Endothelial cell (in vitro differentiated cells): ENCODE measurements around the gene PTPRT. TPM values are rescaled to one million over a fixed set of nuclear protein-coding genes. Genes with fewer than 3 reads are reported as not detected.

Experiments used
- DNase-seq: peaks from one replicate; pipeline ENCODE4 v3.0.0; 2021; ENCODE audit warnings: low spot score
- H3K27ac Mint-ChIP-seq: one replicate; pipeline ENCODE4 v1.8.0; 2021; ENCODE audit warnings: mixed read lengths, inconsistent platforms; ENCODE audit not compliant: unreplicated experiment
- H3K27me3 Mint-ChIP-seq: one replicate; pipeline ENCODE4 v1.8.0; 2021; ENCODE audit warnings: mild to moderate bottlenecking, moderate library complexity, mixed read lengths, inconsistent platforms; ENCODE audit not compliant: unreplicated experiment
- H3K36me3 Mint-ChIP-seq: one replicate; pipeline ENCODE4 v1.8.0; 2021; ENCODE audit warnings: mild to moderate bottlenecking, low read depth, mixed read lengths, inconsistent platforms; ENCODE audit not compliant: unreplicated experiment
- H3K4me1 Mint-ChIP-seq: one replicate; pipeline ENCODE4 v1.8.0; 2021; ENCODE audit warnings: mild to moderate bottlenecking, mixed read lengths, inconsistent platforms; ENCODE audit not compliant: unreplicated experiment
- H3K4me3 Mint-ChIP-seq: one replicate; pipeline ENCODE4 v1.8.0; 2021; ENCODE audit warnings: mild to moderate bottlenecking, mixed read lengths, inconsistent platforms; ENCODE audit not compliant: unreplicated experiment
- H3K9me3 Mint-ChIP-seq: one replicate; pipeline ENCODE4 v1.8.0; 2021; ENCODE audit warnings: mixed read lengths, inconsistent platforms; ENCODE audit not compliant: unreplicated experiment
- CTCF ChIP-seq: fragments of 200-600 bp; sonication (generic); IDR thresholded peaks from one replicate; pipeline ENCODE4 v1.5.0; 2021; ENCODE audit warnings: antibody characterized with exemption; ENCODE audit not compliant: unreplicated experiment
- total RNA-seq: library from RNA; stranded (reverse); fragmentation: NEBNext Ultra II Directional; extraction: Animal tissue kit (Norgen Biotek cat#: 25700); gene quantifications from one replicate; pipeline ENCODE4 v1.2.1, GENCODE V29; 2021; ENCODE audit not compliant: unreplicated experiment

The PTPRT gene
- total RNA-seq, 1 donor from 2014 or later: 0.10 TPM

- no peak for DNase-seq
- Mint-ChIP-seq H3K4me1 (no peaks in the 10 kb centered on the region), H3K27me3 (no peaks in the 10 kb centered on the region), H3K4me3 (no peak overlapping the region), H3K9me3 (peaks cover 49% of the 10 kb centered on the region), H3K36me3 (peaks cover 20% of the 10 kb centered on the region), H3K27ac (no peak overlapping the region)
- TF ChIP-seq CTCF: no peak
These were observed 540.0 kb downstream of the PTPRT start for GRCh38 chr20:42649748-42650147.

- H3K9me3 Mint-ChIP-seq: peaks cover 39% of the 10 kb centered on the region
- no peak overlapping the region for H3K27ac Mint-ChIP-seq
- H3K4me3 Mint-ChIP-seq: no peak overlapping the region
- no peak for DNase-seq
- no peaks in the 10 kb centered on the region for H3K27me3 Mint-ChIP-seq
- H3K4me1 Mint-ChIP-seq: no peaks in the 10 kb centered on the region
- H3K36me3 Mint-ChIP-seq: peaks cover 8% of the 10 kb centered on the region
- TF ChIP-seq CTCF: no peak
These were observed 543.5 kb downstream of the PTPRT start for GRCh38 chr20:42646250-42646649.

GRCh38 chr20:42641886-42642285 lies 547.8 kb downstream of the PTPRT start:
- no peak overlapping the region for H3K27ac Mint-ChIP-seq
- no peaks in the 10 kb centered on the region for H3K4me1 Mint-ChIP-seq
- no peaks in the 10 kb centered on the region for H3K27me3 Mint-ChIP-seq
- peaks cover 31% of the 10 kb centered on the region for H3K9me3 Mint-ChIP-seq
- TF ChIP-seq CTCF: no peak
- H3K36me3 Mint-ChIP-seq: peaks cover 4% of the 10 kb centered on the region
- no peak overlapping the region for H3K4me3 Mint-ChIP-seq
- no peak for DNase-seq

GRCh38 chr20:42639140-42639539 lies 550.6 kb downstream of the PTPRT start:
- H3K9me3 Mint-ChIP-seq: peaks cover 22% of the 10 kb centered on the region
- no peaks in the 10 kb centered on the region for H3K4me1 Mint-ChIP-seq
- TF ChIP-seq CTCF: no peak
- H3K4me3 Mint-ChIP-seq: no peak overlapping the region
- DNase-seq: no peak
- no peaks in the 10 kb centered on the region for H3K27me3 Mint-ChIP-seq
- no peaks in the 10 kb centered on the region for H3K36me3 Mint-ChIP-seq
- H3K27ac Mint-ChIP-seq: no peak overlapping the region

GRCh38 chr20:42635699-42636411 lies 553.9 kb downstream of the PTPRT start:
- TF ChIP-seq CTCF: no peak
- peaks cover 2% of the 10 kb centered on the region for H3K27me3 Mint-ChIP-seq
- no peak overlapping the region for H3K27ac Mint-ChIP-seq
- no peak overlapping the region for H3K4me3 Mint-ChIP-seq
- H3K36me3 Mint-ChIP-seq: no peaks in the 10 kb centered on the region
- H3K9me3 Mint-ChIP-seq: peaks cover 28% of the 10 kb centered on the region
- no peak for DNase-seq
- no peaks in the 10 kb centered on the region for H3K4me1 Mint-ChIP-seq
